Neuronal stem cell (in vitro differentiated cells): ENCODE data around the gene ZMIZ1.
A peak's percentile ranks its signal among the peaks of the same experiment; 100 is the strongest.

Experiments used
- DNase-seq: peaks from one replicate; pipeline ENCODE4 v3.0.0-alpha.2; 2013; ENCODE audit warnings: low spot score
- H2AFZ ChIP-seq: one replicate; pipeline ENCODE4 v1.6.1; 2013; ENCODE audit warnings: mild to moderate bottlenecking, low read length, inconsistent platforms
- H2AK5ac ChIP-seq: 2 replicates; pipeline ENCODE4 v1.6.1; 2013; ENCODE audit warnings: low read depth, mild to moderate bottlenecking, inconsistent platforms, low read length, moderate library complexity, mixed read lengths
- H2BK120ac ChIP-seq: 2 replicates; pipeline ENCODE4 v1.6.1; 2013; ENCODE audit warnings: low read depth, mild to moderate bottlenecking, inconsistent platforms, low read length, moderate library complexity, mixed read lengths
- H2BK12ac ChIP-seq: one replicate; pipeline ENCODE4 v1.6.1; 2013; ENCODE audit warnings: low read length, inconsistent platforms
- H2BK15ac ChIP-seq: 2 replicates; pipeline ENCODE4 v1.6.1; 2013; ENCODE audit warnings: mild to moderate bottlenecking, low read length, inconsistent platforms, mixed read lengths
- H2BK5ac ChIP-seq: one replicate; pipeline ENCODE4 v1.6.1; 2013; ENCODE audit warnings: inconsistent platforms, mild to moderate bottlenecking, low read length, moderate library complexity
- H3K14ac ChIP-seq: one replicate; pipeline ENCODE4 v1.6.1; 2013; ENCODE audit warnings: low read length, inconsistent platforms
- H3K18ac ChIP-seq: 2 replicates; pipeline ENCODE4 v1.6.1; 2013; ENCODE audit warnings: low read length, inconsistent platforms
- H3K23ac ChIP-seq: 2 replicates; pipeline ENCODE4 v1.6.1; 2013; ENCODE audit warnings: low read depth, mild to moderate bottlenecking, mixed read lengths, low read length, inconsistent platforms; ENCODE audit not compliant: poor library complexity
- H3K27ac ChIP-seq: replicated peaks from 3 replicates; pipeline ENCODE4 v1.5.1; 2013; ENCODE audit warnings: low read length, inconsistent platforms
- H3K27me3 ChIP-seq, 3 experiments: 2 replicates each; pipeline ENCODE4 v1.6.1; 2013; ENCODE audit warnings: low read length in 3 of 3, mild to moderate bottlenecking in 2 of 3, inconsistent platforms in 1 of 3, low read depth in 1 of 3, mixed read lengths in 1 of 3, moderate library complexity in 1 of 3; ENCODE audit not compliant: control insufficient read depth in 3 of 3, insufficient read depth in 3 of 3
- H3K36me3 ChIP-seq, 2 donors: replicated peaks in 1 of 2; 2 replicates each; pipeline ENCODE4 v1.6.1; 2013; ENCODE audit warnings: low read length in 2 of 2; ENCODE audit not compliant: control insufficient read depth in 2 of 2, insufficient read depth in 2 of 2
- H3K4ac ChIP-seq: 2 replicates; pipeline ENCODE4 v1.6.1; 2013; ENCODE audit warnings: inconsistent platforms, mild to moderate bottlenecking, low read length, moderate library complexity
- H3K4me1 ChIP-seq, 2 donors: 1 replicate in 1 of 2; 2 replicates in 1 of 2; pipeline ENCODE4 v1.6.1; 2013; ENCODE audit warnings: low read length in 2 of 2, low read depth in 1 of 2; ENCODE audit not compliant: control insufficient read depth in 2 of 2, insufficient read depth in 1 of 2
- H3K4me2 ChIP-seq: one replicate; pipeline ENCODE4 v1.6.1; 2013; ENCODE audit warnings: mild to moderate bottlenecking, low read length, inconsistent platforms; ENCODE audit not compliant: insufficient read depth, poor library complexity, severe bottlenecking
- H3K4me3 ChIP-seq, 2 donors: 2 replicates each; pipeline ENCODE4 v1.5.1; 2013; ENCODE audit warnings: low read length in 2 of 2, mild to moderate bottlenecking in 2 of 2, inconsistent platforms in 1 of 2, moderate library complexity in 1 of 2
- H3K79me1 ChIP-seq: one replicate; pipeline ENCODE4 v1.6.1; 2013; ENCODE audit warnings: low read depth, mild to moderate bottlenecking, inconsistent platforms, low read length, moderate library complexity
- H3K9ac ChIP-seq: one replicate; pipeline ENCODE4 v1.6.1; 2013; ENCODE audit warnings: mild to moderate bottlenecking, low read depth, low read length, inconsistent platforms; ENCODE audit not compliant: poor library complexity
- H3K9me3 ChIP-seq, 2 donors: replicated peaks in 1 of 2; 2 replicates each; pipeline versions ENCODE3 to v1.6.1; 2013; ENCODE audit warnings: low read length in 2 of 2, mild to moderate bottlenecking in 2 of 2, inconsistent platforms in 1 of 2, low read depth in 1 of 2, mixed read lengths in 1 of 2, moderate library complexity in 1 of 2; ENCODE audit not compliant: control insufficient read depth in 2 of 2, insufficient read depth in 1 of 2
- H4K8ac ChIP-seq: one replicate; pipeline ENCODE4 v1.6.1; 2013; ENCODE audit warnings: low read depth, mild to moderate bottlenecking, inconsistent platforms, low read length, moderate library complexity
- H4K91ac ChIP-seq: one replicate; pipeline ENCODE4 v1.6.1; 2013; ENCODE audit warnings: low read length, low read depth, mild to moderate bottlenecking, inconsistent platforms; ENCODE audit not compliant: poor library complexity
- WGBS, 2 donors: extraction: QIAGEN DNeasy Blood & Tissue Kit; methylation state at CpG; one replicate each; pipeline ENCODE4 v1.1.7; 2013; ENCODE audit warnings: missing lambda C conversion rate in 2 of 2, mixed read lengths in 1 of 2; ENCODE audit not compliant: insufficient read length in 2 of 2, insufficient replicate concordance in 1 of 2; ENCODE audit errors: extremely low coverage in 2 of 2; 5-methylcytosine and 5-hydroxymethylcytosine counted together

ZMIZ1 gene

DNA sequence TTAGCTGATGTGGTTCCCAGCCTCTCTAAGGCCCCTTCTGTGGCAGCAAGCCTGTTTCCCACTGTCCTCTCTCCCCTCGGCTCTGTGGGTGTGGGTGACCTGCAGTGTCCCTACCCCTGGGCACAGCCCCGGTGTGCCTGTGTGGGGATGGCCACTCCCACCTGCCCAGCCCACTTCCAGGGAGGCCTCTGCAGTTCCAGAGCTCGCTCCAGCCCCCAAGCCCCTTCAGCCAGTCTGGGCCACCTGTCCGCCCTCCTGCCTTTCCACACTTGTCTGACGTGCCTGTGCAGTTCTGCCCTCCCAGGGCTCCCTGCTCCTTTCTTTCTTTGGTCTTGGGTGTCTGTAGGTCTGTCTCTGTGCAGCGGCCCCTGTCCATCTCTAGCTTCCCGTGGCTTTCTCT is 151.5 kb downstream of the ZMIZ1 start:
- H2BK120ac ChIP-seq = no peak overlapping the region
- peaks cover 0 to 3% of the 10 kb centered on the region in 2 donors for H3K9me3 ChIP-seq
- H3K23ac ChIP-seq = peak overlapping the region; percentile 23
- no peak overlapping the region for H3K14ac ChIP-seq
- peak overlapping the region; percentile 93 for H3K18ac ChIP-seq
- no peak overlapping the region for H3K9ac ChIP-seq
- no peak overlapping the region for H4K8ac ChIP-seq
- H3K79me1 ChIP-seq = no peaks in the 10 kb centered on the region
- peaks cover 37 to 47% of the 10 kb centered on the region in 2 donors for H3K4me1 ChIP-seq
- H3K4me2 ChIP-seq = no peak overlapping the region
- peak overlapping the region; percentile 0 for H2BK5ac ChIP-seq
- H3K27ac ChIP-seq = no peak overlapping the region
- H3K36me3 ChIP-seq = peaks cover 20 to 87% of the 10 kb centered on the region in 2 donors
- H3K4ac ChIP-seq = no peak overlapping the region
- no peak overlapping the region for H2BK15ac ChIP-seq
- no peak overlapping the region for H3K4me3 ChIP-seq
- DNase-seq = no peak
- peak overlapping the region; percentile 7 for H2AK5ac ChIP-seq
- no CpG with 5 or more reads among the region's 7 CpGs for WGBS, 2 donors
- H4K91ac ChIP-seq = no peak overlapping the region
- H3K27me3 ChIP-seq = no peaks in the 10 kb centered on the region
- H2BK12ac ChIP-seq = no peak overlapping the region
- no peak overlapping the region for H2AFZ ChIP-seq

DNA sequence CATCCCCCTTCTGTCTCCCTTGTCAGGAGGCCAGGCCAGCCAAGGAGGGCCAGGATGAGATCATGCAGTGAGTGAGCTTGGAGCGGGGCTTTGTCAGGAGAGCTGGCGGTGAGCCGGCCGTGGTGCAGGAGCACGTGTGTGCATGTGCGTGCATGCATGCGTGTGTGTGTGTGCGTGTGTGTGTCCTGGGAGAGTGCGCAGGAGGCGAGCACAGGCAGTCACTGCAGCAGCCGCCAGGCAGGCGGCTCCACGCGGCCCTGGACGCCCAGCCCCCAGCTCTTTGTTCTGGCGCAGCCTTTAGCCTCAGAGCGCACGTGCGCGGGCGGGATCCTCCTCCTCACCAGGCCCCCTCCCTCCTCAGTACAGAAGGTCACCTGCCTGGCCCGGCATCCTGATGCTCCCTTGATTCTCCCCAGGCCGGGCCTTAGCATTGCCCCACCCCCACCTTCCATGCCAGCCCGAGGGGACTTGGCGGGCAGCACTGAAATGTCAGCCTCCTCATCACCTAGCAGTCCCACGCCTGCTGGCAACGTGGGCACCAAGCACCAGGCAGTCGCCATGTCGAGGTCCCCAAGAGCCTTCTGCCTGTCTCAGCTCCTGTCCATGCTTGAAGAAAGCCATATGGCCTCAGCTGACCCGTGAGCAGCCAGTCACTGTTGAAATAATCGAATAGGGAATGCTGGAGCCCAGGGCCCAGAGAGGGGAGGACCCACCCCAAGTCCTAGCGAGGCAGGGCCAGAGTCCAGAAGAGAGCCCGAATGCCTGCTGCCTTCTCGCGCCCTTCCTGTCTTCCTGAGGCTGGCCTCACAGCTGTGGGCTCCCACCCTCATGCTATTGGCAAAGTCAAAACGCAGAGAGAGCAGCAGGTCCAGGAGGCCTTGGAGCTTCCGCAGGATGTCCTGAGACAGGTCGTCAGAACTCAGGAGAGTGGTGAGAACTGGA is 152.6 kb downstream of the ZMIZ1 start:
- H3K4me2 ChIP-seq = no peak overlapping the region
- H4K8ac ChIP-seq = peak overlapping the region; percentile 94
- peaks cover 15 to 86% of the 10 kb centered on the region in 2 donors for H3K36me3 ChIP-seq
- peak overlapping the region; percentile 51 for H2BK120ac ChIP-seq
- H3K23ac ChIP-seq = peak overlapping the region; percentile 23
- no peak overlapping the region for H2AFZ ChIP-seq
- H3K27me3 ChIP-seq = no peaks in the 10 kb centered on the region
- peak overlapping the region; percentile 35 for H2BK12ac ChIP-seq
- H2AK5ac ChIP-seq = peak overlapping the region; percentile 81
- no peaks in the 10 kb centered on the region for H3K79me1 ChIP-seq
- peak overlapping the region; percentile 69 for H3K4ac ChIP-seq
- peak overlapping the region; percentile 0 for H2BK5ac ChIP-seq
- peak overlapping the region; percentile 91 for H3K14ac ChIP-seq
- H3K27ac ChIP-seq = peak overlapping the region; percentile 31
- peak overlapping the region; percentile 60 for H4K91ac ChIP-seq
- no CpG with 5 or more reads among the region's 38 CpGs for WGBS, 2 donors
- no peak overlapping the region for H3K4me3 ChIP-seq
- H3K9ac ChIP-seq = peak overlapping the region; percentile 80
- peaks cover 0 to 3% of the 10 kb centered on the region in 2 donors for H3K9me3 ChIP-seq
- peaks cover 37 to 49% of the 10 kb centered on the region in 2 donors for H3K4me1 ChIP-seq
- DNase-seq = no peak
- peak overlapping the region; percentile 76 for H2BK15ac ChIP-seq
- peak overlapping the region; percentile 93 for H3K18ac ChIP-seq

DNA sequence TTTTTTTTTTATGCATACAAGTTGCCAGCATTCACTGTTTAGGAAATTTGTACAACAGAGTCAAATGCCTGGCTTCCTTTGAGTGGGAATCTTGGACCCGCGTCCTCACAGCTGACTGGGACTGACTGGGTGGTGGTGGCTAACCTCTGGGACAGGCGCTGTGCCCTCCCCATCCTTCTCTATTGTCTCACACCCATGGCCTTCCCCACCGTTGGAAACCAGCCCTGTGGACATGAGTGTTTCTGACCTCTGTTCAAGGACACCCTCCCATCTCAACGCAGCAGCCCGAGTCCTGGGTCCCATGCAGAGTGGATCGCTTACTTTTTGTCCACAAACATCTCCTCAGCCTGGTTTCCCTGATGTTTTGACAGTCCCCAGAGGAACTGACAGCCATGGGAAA is 153.4 kb downstream of the ZMIZ1 start:
- no peak overlapping the region for H4K8ac ChIP-seq
- no peak overlapping the region for H2BK5ac ChIP-seq
- H3K4me2 ChIP-seq = no peak overlapping the region
- no peak overlapping the region for H3K4ac ChIP-seq
- peaks cover 10 to 88% of the 10 kb centered on the region in 2 donors for H3K36me3 ChIP-seq
- H2AK5ac ChIP-seq = no peak overlapping the region
- no peaks in the 10 kb centered on the region for H3K27me3 ChIP-seq
- H3K9me3 ChIP-seq = peaks cover 0 to 3% of the 10 kb centered on the region in 2 donors
- H2AFZ ChIP-seq = no peak overlapping the region
- H3K9ac ChIP-seq = no peak overlapping the region
- H3K27ac ChIP-seq = no peak overlapping the region
- peak overlapping the region; percentile 49 for H2BK12ac ChIP-seq
- H3K4me1 ChIP-seq = peaks cover 37 to 49% of the 10 kb centered on the region in 2 donors
- no peak for DNase-seq
- H2BK120ac ChIP-seq = no peak overlapping the region
- H4K91ac ChIP-seq = no peak overlapping the region
- no peak overlapping the region for H3K4me3 ChIP-seq
- H3K23ac ChIP-seq = no peak overlapping the region
- H2BK15ac ChIP-seq = peak overlapping the region; percentile 52
- WGBS, 2 donors = no CpG with 5 or more reads among the region's 7 CpGs
- no peaks in the 10 kb centered on the region for H3K79me1 ChIP-seq
- peak overlapping the region; percentile 38 for H3K18ac ChIP-seq
- H3K14ac ChIP-seq = peak overlapping the region; percentile 43
